Neuronal stem cell (in vitro differentiated cells): Measurements from ENCODE around the gene C19orf81.
A peak's percentile ranks its signal among the peaks of the same experiment; 100 is the strongest.

Experiments used
- DNase-seq: peaks from one replicate; pipeline ENCODE4 v3.0.0-alpha.2; 2013; ENCODE audit warnings: low spot score
- H2AFZ ChIP-seq: one replicate; pipeline ENCODE4 v1.6.1; 2013; ENCODE audit warnings: mild to moderate bottlenecking, low read length, inconsistent platforms
- H2AK5ac ChIP-seq: 2 replicates; pipeline ENCODE4 v1.6.1; 2013; ENCODE audit warnings: low read depth, mild to moderate bottlenecking, inconsistent platforms, low read length, moderate library complexity, mixed read lengths
- H2BK120ac ChIP-seq: 2 replicates; pipeline ENCODE4 v1.6.1; 2013; ENCODE audit warnings: low read depth, mild to moderate bottlenecking, inconsistent platforms, low read length, moderate library complexity, mixed read lengths
- H2BK12ac ChIP-seq: one replicate; pipeline ENCODE4 v1.6.1; 2013; ENCODE audit warnings: low read length, inconsistent platforms
- H2BK15ac ChIP-seq: 2 replicates; pipeline ENCODE4 v1.6.1; 2013; ENCODE audit warnings: mild to moderate bottlenecking, low read length, inconsistent platforms, mixed read lengths
- H2BK5ac ChIP-seq: one replicate; pipeline ENCODE4 v1.6.1; 2013; ENCODE audit warnings: inconsistent platforms, mild to moderate bottlenecking, low read length, moderate library complexity
- H3K14ac ChIP-seq: one replicate; pipeline ENCODE4 v1.6.1; 2013; ENCODE audit warnings: low read length, inconsistent platforms
- H3K18ac ChIP-seq: 2 replicates; pipeline ENCODE4 v1.6.1; 2013; ENCODE audit warnings: low read length, inconsistent platforms
- H3K23ac ChIP-seq: 2 replicates; pipeline ENCODE4 v1.6.1; 2013; ENCODE audit warnings: low read depth, mild to moderate bottlenecking, mixed read lengths, low read length, inconsistent platforms; ENCODE audit not compliant: poor library complexity
- H3K27ac ChIP-seq: replicated peaks from 3 replicates; pipeline ENCODE4 v1.5.1; 2013; ENCODE audit warnings: low read length, inconsistent platforms
- H3K27me3 ChIP-seq, 3 experiments: 2 replicates each; pipeline ENCODE4 v1.6.1; 2013; ENCODE audit warnings: low read length in 3 of 3, mild to moderate bottlenecking in 2 of 3, inconsistent platforms in 1 of 3, low read depth in 1 of 3, mixed read lengths in 1 of 3, moderate library complexity in 1 of 3; ENCODE audit not compliant: control insufficient read depth in 3 of 3, insufficient read depth in 3 of 3
- H3K36me3 ChIP-seq, 2 donors: replicated peaks in 1 of 2; 2 replicates each; pipeline ENCODE4 v1.6.1; 2013; ENCODE audit warnings: low read length in 2 of 2; ENCODE audit not compliant: control insufficient read depth in 2 of 2, insufficient read depth in 2 of 2
- H3K4ac ChIP-seq: 2 replicates; pipeline ENCODE4 v1.6.1; 2013; ENCODE audit warnings: inconsistent platforms, mild to moderate bottlenecking, low read length, moderate library complexity
- H3K4me1 ChIP-seq, 2 donors: 1 replicate in 1 of 2; 2 replicates in 1 of 2; pipeline ENCODE4 v1.6.1; 2013; ENCODE audit warnings: low read length in 2 of 2, low read depth in 1 of 2; ENCODE audit not compliant: control insufficient read depth in 2 of 2, insufficient read depth in 1 of 2
- H3K4me2 ChIP-seq: one replicate; pipeline ENCODE4 v1.6.1; 2013; ENCODE audit warnings: mild to moderate bottlenecking, low read length, inconsistent platforms; ENCODE audit not compliant: insufficient read depth, poor library complexity, severe bottlenecking
- H3K4me3 ChIP-seq, 2 donors: 2 replicates each; pipeline ENCODE4 v1.5.1; 2013; ENCODE audit warnings: low read length in 2 of 2, mild to moderate bottlenecking in 2 of 2, inconsistent platforms in 1 of 2, moderate library complexity in 1 of 2
- H3K79me1 ChIP-seq: one replicate; pipeline ENCODE4 v1.6.1; 2013; ENCODE audit warnings: low read depth, mild to moderate bottlenecking, inconsistent platforms, low read length, moderate library complexity
- H3K9ac ChIP-seq: one replicate; pipeline ENCODE4 v1.6.1; 2013; ENCODE audit warnings: mild to moderate bottlenecking, low read depth, low read length, inconsistent platforms; ENCODE audit not compliant: poor library complexity
- H3K9me3 ChIP-seq, 2 donors: replicated peaks in 1 of 2; 2 replicates each; pipeline versions ENCODE3 to v1.6.1; 2013; ENCODE audit warnings: low read length in 2 of 2, mild to moderate bottlenecking in 2 of 2, inconsistent platforms in 1 of 2, low read depth in 1 of 2, mixed read lengths in 1 of 2, moderate library complexity in 1 of 2; ENCODE audit not compliant: control insufficient read depth in 2 of 2, insufficient read depth in 1 of 2
- H4K8ac ChIP-seq: one replicate; pipeline ENCODE4 v1.6.1; 2013; ENCODE audit warnings: low read depth, mild to moderate bottlenecking, inconsistent platforms, low read length, moderate library complexity
- H4K91ac ChIP-seq: one replicate; pipeline ENCODE4 v1.6.1; 2013; ENCODE audit warnings: low read length, low read depth, mild to moderate bottlenecking, inconsistent platforms; ENCODE audit not compliant: poor library complexity
- WGBS, 2 donors: extraction: QIAGEN DNeasy Blood & Tissue Kit; methylation state at CpG; one replicate each; pipeline ENCODE4 v1.1.7; 2013; ENCODE audit warnings: missing lambda C conversion rate in 2 of 2, mixed read lengths in 1 of 2; ENCODE audit not compliant: insufficient read length in 2 of 2, insufficient replicate concordance in 1 of 2; ENCODE audit errors: extremely low coverage in 2 of 2; 5-methylcytosine and 5-hydroxymethylcytosine counted together

Gene C19orf81

DNA sequence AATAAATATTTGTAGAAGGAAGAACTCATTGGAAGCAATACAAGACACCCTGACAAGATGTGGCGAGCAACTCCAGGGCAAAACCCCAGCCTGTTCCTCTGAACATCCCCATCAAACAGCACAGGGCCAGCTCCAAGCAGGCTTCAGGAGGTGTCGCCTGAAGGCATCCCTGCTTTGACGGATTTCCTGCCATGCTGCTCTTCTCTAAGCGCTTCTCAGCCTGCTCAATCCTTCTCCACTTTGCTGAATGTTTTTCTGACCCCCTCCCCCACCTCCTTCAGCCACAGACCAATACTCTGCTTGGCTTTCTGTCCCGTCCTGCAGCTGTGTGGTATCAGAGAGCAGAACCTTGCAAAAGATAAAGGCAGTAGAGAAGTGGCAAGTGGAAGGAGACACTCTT is 28.4 kb downstream of the C19orf81 start:
- Histone ChIP-seq H3K4me1 (peaks cover 2 to 5% of the 10 kb centered on the region in 2 donors), H2BK120ac (no peak overlapping the region), H3K9me3 (no peaks in the 10 kb centered on the region), H2BK12ac (no peak overlapping the region), H3K18ac (no peak overlapping the region), H2BK15ac (no peak overlapping the region), H3K9ac (no peak overlapping the region), H2AFZ (no peak overlapping the region), H3K4me3 (no peak overlapping the region), H3K36me3 (peaks cover 0 to 3% of the 10 kb centered on the region in 2 donors), H3K27me3 (peaks cover 0 to 21% (median 0%) of the 10 kb centered on the region in 3 experiments), H2BK5ac (no peak overlapping the region), H3K14ac (no peak overlapping the region), H4K8ac (no peak overlapping the region), H3K23ac (no peak overlapping the region), H3K27ac (no peak overlapping the region), H3K4ac (no peak overlapping the region), H4K91ac (no peak overlapping the region), H3K79me1 (no peaks in the 10 kb centered on the region), H3K4me2 (no peak overlapping the region), H2AK5ac (no peak overlapping the region)
- no peak for DNase-seq
- no CpG with 5 or more reads among the region's 5 CpGs for WGBS, 2 donors

DNA sequence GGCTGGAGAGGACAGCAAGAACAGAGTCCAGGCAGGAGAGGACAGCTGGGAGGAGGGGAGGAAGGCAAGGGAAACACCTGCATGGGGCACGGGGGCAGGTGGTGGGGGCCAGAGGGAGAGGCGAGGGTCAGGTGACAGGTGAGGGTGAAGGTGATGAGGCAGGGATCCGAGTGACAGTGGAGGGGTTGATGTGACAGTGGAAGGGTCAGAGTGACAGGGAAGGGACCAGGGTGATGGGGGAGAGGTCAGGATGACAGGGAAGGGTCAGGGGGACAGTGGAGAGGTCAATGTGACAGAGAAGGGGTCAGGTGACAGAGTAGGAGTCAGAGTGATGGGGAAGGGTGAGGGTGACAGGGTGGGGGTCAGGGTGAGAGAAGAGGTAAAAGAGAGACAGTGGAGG is 29.1 kb downstream of the C19orf81 start:
- H4K91ac ChIP-seq = no peak overlapping the region
- peak overlapping the region; percentile 29 for H3K23ac ChIP-seq
- H3K18ac ChIP-seq = no peak overlapping the region
- no peak overlapping the region for H2BK15ac ChIP-seq
- no peak overlapping the region for H3K4me2 ChIP-seq
- no peak overlapping the region for H2BK120ac ChIP-seq
- no peaks in the 10 kb centered on the region for H3K79me1 ChIP-seq
- H2BK5ac ChIP-seq = no peak overlapping the region
- H3K9me3 ChIP-seq = no peaks in the 10 kb centered on the region
- no peak overlapping the region for H2BK12ac ChIP-seq
- peaks cover 0 to 3% of the 10 kb centered on the region in 2 donors for H3K36me3 ChIP-seq
- no peak overlapping the region for H3K4ac ChIP-seq
- H3K9ac ChIP-seq = no peak overlapping the region
- no peak overlapping the region for H2AFZ ChIP-seq
- no peak for DNase-seq
- H3K27ac ChIP-seq = no peak overlapping the region
- H2AK5ac ChIP-seq = no peak overlapping the region
- H3K4me3 ChIP-seq = no peak overlapping the region
- H3K14ac ChIP-seq = no peak overlapping the region
- peaks cover 2 to 4% of the 10 kb centered on the region in 2 donors for H3K4me1 ChIP-seq
- peaks cover 0 to 15% (median 0%) of the 10 kb centered on the region in 3 experiments for H3K27me3 ChIP-seq
- WGBS, 2 donors = no CpG with 5 or more reads among the region's 3 CpGs
- no peak overlapping the region for H4K8ac ChIP-seq

DNA sequence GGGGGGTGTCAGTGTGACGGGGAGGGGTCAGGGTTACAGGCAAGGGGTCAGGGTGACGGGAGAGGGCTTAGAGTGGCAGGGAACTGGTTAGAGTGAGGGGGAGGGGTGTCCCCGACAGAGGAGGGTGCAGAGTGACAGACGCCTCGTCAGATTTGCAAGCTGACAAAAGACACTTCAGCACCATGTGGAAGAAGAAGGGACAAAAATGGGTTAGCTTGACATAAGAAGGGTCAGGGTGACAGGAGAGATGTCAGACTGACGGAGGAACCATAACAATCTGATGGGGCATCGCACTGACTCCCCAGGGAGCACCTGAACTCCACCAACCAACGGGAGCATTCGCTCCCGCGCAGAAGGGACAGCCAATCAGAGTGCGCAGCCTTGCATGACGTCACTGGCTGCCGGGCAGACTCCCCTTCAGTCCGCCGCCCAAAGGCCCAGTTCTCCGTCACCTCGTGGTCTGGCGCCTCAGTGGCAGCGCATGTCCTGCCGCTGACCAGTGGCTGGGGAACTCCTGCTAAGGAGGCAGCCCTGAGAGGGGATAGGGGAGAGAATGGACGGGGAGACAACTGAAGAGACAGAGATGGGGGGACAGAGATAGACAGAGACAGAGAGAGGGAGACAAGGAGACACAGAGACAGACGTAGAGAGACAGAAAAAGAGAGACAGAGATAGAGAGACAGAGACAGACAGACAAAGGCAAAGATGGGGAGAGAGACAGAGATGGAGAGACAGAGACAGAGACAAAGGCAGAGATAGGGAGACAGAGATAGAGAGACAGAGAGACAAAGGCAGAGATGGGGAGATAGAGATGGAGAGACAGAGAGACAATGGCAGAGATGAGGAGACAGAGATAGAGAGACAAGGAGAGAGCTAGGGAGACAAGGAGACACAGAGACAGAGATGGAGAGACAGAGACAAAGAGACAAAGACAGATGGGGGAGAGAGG is 30.2 kb downstream of the C19orf81 start:
- H3K9me3 ChIP-seq = no peaks in the 10 kb centered on the region
- no peak overlapping the region for H2BK5ac ChIP-seq
- H4K91ac ChIP-seq = no peak overlapping the region
- H3K27me3 ChIP-seq = peaks cover 0 to 9% (median 0%) of the 10 kb centered on the region in 3 experiments
- H3K4me1 ChIP-seq = peaks cover 1 to 2% of the 10 kb centered on the region in 2 donors
- WGBS, 2 donors = no CpG with 5 or more reads among the region's 23 CpGs
- H3K14ac ChIP-seq = no peak overlapping the region
- no peak overlapping the region for H2BK12ac ChIP-seq
- H3K4me3 ChIP-seq = no peak overlapping the region
- peak overlapping the region; percentile 73 for H3K18ac ChIP-seq
- H2AK5ac ChIP-seq = peak overlapping the region; percentile 52
- no peak overlapping the region for H4K8ac ChIP-seq
- H3K36me3 ChIP-seq = peaks cover 0 to 3% of the 10 kb centered on the region in 2 donors
- no peaks in the 10 kb centered on the region for H3K79me1 ChIP-seq
- H3K4ac ChIP-seq = no peak overlapping the region
- DNase-seq = peak; percentile 67
- no peak overlapping the region for H3K4me2 ChIP-seq
- no peak overlapping the region for H3K9ac ChIP-seq
- peak overlapping the region; percentile 4 for H2AFZ ChIP-seq
- H2BK120ac ChIP-seq = no peak overlapping the region
- peak overlapping the region; percentile 62 for H3K23ac ChIP-seq
- H2BK15ac ChIP-seq = no peak overlapping the region
- H3K27ac ChIP-seq = no peak overlapping the region

DNA sequence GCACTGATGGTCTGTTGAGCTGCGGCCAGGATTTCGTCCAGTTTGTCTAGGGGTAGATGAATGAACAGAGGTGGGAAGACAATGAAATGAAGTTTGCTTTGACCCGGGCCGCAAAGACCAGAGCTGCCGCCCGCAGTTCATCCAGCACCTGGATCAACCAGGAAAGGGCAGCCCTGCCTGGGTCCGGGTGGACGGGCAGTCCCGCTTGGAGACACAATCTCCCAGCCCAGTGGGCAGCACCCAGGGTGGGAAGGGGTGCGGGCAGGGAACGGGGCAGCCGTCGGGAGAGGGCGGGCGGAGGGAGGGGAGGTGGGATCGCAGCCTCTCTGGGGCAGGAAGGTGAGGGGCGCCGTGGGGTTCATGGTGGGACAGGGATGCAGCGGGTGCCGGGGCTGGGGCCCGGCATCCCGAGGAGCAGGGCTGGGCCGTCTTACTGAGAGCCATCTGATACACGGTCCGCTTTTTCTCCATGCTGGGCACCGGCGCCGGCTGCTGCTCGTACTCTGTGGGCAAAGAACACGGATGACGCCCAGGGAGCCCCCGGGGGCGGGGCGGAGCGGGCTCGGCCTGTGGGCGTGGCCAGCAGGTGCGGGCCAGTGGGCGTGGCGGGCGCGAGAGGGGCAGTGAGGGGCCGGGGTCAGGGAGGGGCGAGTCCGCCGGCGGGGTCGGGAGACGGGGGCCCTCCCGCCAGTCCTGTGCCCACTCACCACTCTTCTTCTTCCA is 37.2 kb downstream of the C19orf81 start:
- H3K4me2 ChIP-seq = no peak overlapping the region
- H3K4me1 ChIP-seq = no peaks in the 10 kb centered on the region
- no peak overlapping the region for H2BK5ac ChIP-seq
- H3K27ac ChIP-seq = no peak overlapping the region
- no peak for DNase-seq
- H3K9ac ChIP-seq = peak overlapping the region; percentile 34
- no CpG with 5 or more reads among the region's 50 CpGs for WGBS, 2 donors
- peaks cover 0 to 34% (median 0%) of the 10 kb centered on the region in 3 experiments for H3K27me3 ChIP-seq
- H3K14ac ChIP-seq = peak overlapping the region; percentile 79
- no peak overlapping the region for H2AFZ ChIP-seq
- H3K23ac ChIP-seq = peak overlapping the region; percentile 26
- peak overlapping the region; percentile 72 for H3K18ac ChIP-seq
- H2BK12ac ChIP-seq = no peak overlapping the region
- peaks cover 6 to 9% of the 10 kb centered on the region in 2 donors for H3K36me3 ChIP-seq
- H2BK15ac ChIP-seq = no peak overlapping the region
- no peak overlapping the region for H2BK120ac ChIP-seq
- no peak overlapping the region for H3K4ac ChIP-seq
- no peaks in the 10 kb centered on the region for H3K79me1 ChIP-seq
- peaks cover 0 to 1% of the 10 kb centered on the region in 2 donors for H3K9me3 ChIP-seq
- H4K91ac ChIP-seq = no peak overlapping the region
- H3K4me3 ChIP-seq = no peak overlapping the region
- H4K8ac ChIP-seq = no peak overlapping the region
- peak overlapping the region; percentile 17 for H2AK5ac ChIP-seq
